Karpas-422 (cell line): ENCODE measurements around the gene MMP23B. TPM values are rescaled to one million over a fixed set of nuclear protein-coding genes. Genes with fewer than 3 reads are reported as not detected.
A peak's percentile ranks its signal among the peaks of the same experiment; 100 is the strongest.

ENCODE experiments used
- DNase-seq: peaks from one replicate; pipeline ENCODE4 v3.0.0-alpha.2; 2015
- H2AFZ ChIP-seq: fragments of 200-600 bp; sonication (generic); 2 replicates; pipeline ENCODE4 v1.6.1; 2014; ENCODE audit warnings: antibody characterized with exemption, low read length, mixed read lengths
- H3K27ac ChIP-seq: fragments of 200-600 bp; sonication (generic); 2 replicates; pipeline ENCODE4 v1.5.1; 2014; ENCODE audit warnings: mild to moderate bottlenecking, low read length, moderate library complexity
- H3K27me3 ChIP-seq: fragments of 200-600 bp; sonication (generic); 2 replicates; pipeline ENCODE4 v1.6.1; 2014; ENCODE audit warnings: low read length, mixed read lengths
- H3K36me3 ChIP-seq: fragments of 200-600 bp; sonication (generic); 2 replicates; pipeline ENCODE4 v1.6.1; 2014; ENCODE audit warnings: low read length, mixed read lengths; ENCODE audit not compliant: insufficient read depth
- H3K4me1 ChIP-seq: fragments of 200-600 bp; sonication (generic); 2 replicates; pipeline ENCODE4 v1.6.1; 2014; ENCODE audit warnings: mild to moderate bottlenecking, low read length, mixed read lengths
- H3K4me2 ChIP-seq: fragments of 200-600 bp; sonication (generic); 2 replicates; pipeline ENCODE4 v1.6.1; 2014; ENCODE audit warnings: low read length, low read depth, mild to moderate bottlenecking; ENCODE audit not compliant: poor library complexity, severe bottlenecking
- H3K4me3 ChIP-seq: fragments of 200-600 bp; sonication (generic); 2 replicates; pipeline ENCODE4 v1.5.1; 2014; ENCODE audit warnings: mild to moderate bottlenecking, antibody characterized with exemption, low read length, mixed read lengths
- H3K79me2 ChIP-seq: fragments of 200-600 bp; sonication (generic); 2 replicates; pipeline ENCODE4 v1.6.1; 2014; ENCODE audit warnings: mild to moderate bottlenecking, low read length, mixed read lengths
- H3K9ac ChIP-seq: fragments of 200-600 bp; sonication (generic); 2 replicates; pipeline ENCODE4 v1.6.0; 2014; ENCODE audit warnings: low read length
- H3K9me2 ChIP-seq: fragments of 200-600 bp; sonication (generic), shearing (Covaris generic); replicated peaks from 2 replicates; pipeline ENCODE4 v1.6.0; 2014; ENCODE audit warnings: mild to moderate bottlenecking, low read length, moderate library complexity; ENCODE audit not compliant: insufficient read depth
- H3K9me3 ChIP-seq: fragments of 300-700, 200-600 bp; sonication (generic); 2 replicates; pipeline ENCODE4 v1.6.1; 2014; ENCODE audit warnings: low read length, mixed read lengths
- H4K20me1 ChIP-seq: fragments of 200-600 bp; sonication (generic); 2 replicates; pipeline ENCODE4 v1.6.1; 2014; ENCODE audit warnings: mild to moderate bottlenecking, antibody characterized with exemption, low read length, low read depth; ENCODE audit not compliant: insufficient read depth
- total RNA-seq: library from RNA; depleted of rRNA; stranded (reverse); fragments of >200 nt; shearing (Covaris generic); gene quantifications from 2 replicates; pipeline ENCODE4 v1.2.3, GENCODE V29; 2014; ENCODE audit warnings: low replicate concordance

The MMP23B gene
- total RNA-seq, 1 experiment from 2014 or later, result 1.3 TPM

DNA sequence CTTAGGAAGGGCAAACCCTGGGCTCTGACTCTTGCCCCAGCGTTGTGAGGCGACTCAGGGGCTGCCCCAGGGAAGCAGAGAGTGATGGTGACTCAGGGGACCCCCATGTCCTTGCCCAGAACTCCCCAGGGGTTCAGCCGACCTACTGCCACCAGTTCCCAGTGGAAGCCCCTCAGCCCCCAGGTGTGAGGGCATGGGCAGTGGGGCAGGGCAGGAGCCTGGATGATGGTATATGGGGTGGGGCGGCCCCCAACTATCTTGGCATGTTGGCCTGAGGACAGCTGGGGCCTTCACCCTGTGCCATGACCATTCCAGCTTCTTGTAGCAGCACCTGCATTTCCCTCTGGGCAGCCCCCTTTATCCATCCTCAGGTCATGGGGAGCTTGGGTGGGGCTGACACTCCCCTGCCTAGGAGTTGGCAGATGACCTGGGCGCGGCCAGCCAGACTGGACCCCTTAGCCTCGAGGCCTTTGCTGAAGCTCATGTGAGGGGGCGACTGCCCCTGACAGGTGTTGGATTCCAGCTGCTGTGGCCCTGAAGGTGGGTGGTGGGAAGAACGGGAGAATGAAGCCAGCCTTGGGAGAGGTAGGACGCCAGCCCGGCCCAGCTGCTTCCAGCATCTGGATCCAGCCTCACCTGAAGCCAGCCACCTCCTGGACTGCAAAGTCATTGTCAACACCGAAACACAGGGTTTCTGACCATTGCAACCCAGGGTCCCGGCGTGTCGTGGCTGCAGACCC, 30.2 kb upstream of the MMP23B start:
- no peak overlapping the region for H3K4me2 ChIP-seq
- no peaks in the 10 kb centered on the region for H3K36me3 ChIP-seq
- H3K27ac ChIP-seq, result no peak overlapping the region
- no peaks in the 10 kb centered on the region for H3K27me3 ChIP-seq
- H3K9me3 ChIP-seq, result no peaks in the 10 kb centered on the region
- H4K20me1 ChIP-seq, result no peaks in the 10 kb centered on the region
- no peaks in the 10 kb centered on the region for H3K9me2 ChIP-seq
- no peaks in the 10 kb centered on the region for H3K79me2 ChIP-seq
- peak; percentile 38 for DNase-seq
- no peak overlapping the region for H2AFZ ChIP-seq
- peaks cover 21% of the 10 kb centered on the region for H3K4me1 ChIP-seq
- no peak overlapping the region for H3K9ac ChIP-seq
- no peak overlapping the region for H3K4me3 ChIP-seq

DNA sequence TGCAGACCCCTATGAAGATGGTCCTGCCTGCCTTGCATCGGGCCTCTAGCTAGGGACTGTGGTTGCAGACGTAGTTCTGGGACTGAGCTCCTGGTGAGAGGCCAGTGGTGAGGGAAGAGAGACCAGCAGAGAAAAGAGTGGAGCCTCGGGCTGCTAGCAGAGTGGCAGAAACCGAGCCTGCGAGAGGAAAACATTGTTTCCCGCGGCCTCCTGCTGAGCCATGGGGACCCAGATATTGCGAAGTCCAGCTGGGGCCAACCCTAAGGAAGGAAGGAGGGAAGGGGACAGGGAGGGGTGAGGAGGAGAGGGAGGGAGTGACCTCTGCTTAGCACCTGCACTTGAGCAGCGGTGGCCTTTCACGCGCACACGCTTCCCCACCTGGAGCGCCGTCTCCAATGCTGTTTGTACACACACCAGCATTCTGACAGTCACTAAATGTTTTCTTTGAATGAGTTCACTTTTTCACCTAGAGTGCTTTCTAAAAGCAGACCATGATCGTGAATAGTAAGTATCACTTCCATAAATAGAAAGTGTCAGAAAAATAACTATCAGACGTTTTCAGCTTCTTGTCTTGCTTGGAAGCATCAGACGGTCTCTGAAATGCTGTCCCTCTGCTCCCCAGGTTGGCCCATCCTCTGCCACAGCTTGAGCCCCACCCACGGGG, 29.5 kb upstream of the MMP23B start:
- Histone ChIP-seq H3K9ac (no peak overlapping the region), H3K4me2 (no peak overlapping the region), H3K4me3 (no peak overlapping the region), H3K27ac (no peak overlapping the region), H3K4me1 (peaks cover 20% of the 10 kb centered on the region), H3K27me3 (no peaks in the 10 kb centered on the region), H3K79me2 (no peaks in the 10 kb centered on the region), H3K9me3 (no peaks in the 10 kb centered on the region), H2AFZ (no peak overlapping the region), H3K36me3 (no peaks in the 10 kb centered on the region), H4K20me1 (no peaks in the 10 kb centered on the region), H3K9me2 (no peaks in the 10 kb centered on the region)
- DNase-seq, result peak; percentile 49

DNA sequence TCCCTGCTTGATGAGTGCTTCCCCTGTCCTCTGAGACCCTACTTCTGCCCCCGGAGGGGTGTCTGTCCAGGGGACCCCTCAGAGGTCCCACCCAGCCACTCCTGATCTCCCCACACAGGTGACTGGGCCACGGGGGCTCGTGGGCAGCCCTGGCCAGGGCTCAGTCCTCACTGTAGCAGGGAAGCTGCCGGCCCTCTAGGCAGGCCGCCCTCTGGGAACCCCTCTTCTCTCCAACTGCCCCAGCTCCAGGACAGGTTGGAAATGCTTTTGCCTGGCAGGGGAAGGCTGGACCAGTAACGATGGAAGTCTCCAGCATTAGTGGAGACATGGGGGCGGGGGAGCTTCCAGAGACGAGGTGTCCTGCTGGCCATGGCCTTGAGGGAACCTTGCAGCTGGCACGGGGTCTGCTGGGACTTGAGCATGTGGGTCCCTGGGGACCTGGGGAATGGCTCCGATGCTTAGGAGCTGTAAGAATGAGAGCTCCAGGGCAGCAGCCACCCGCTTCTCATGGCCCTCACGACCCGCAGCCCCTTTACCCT, 28.9 kb upstream of the MMP23B start:
- no peak overlapping the region for H3K9ac ChIP-seq
- H3K79me2 ChIP-seq, result no peaks in the 10 kb centered on the region
- H3K4me1 ChIP-seq, result peaks cover 15% of the 10 kb centered on the region
- DNase-seq, result peak; percentile 50
- H3K4me2 ChIP-seq, result no peak overlapping the region
- H2AFZ ChIP-seq, result no peak overlapping the region
- H3K27me3 ChIP-seq, result no peaks in the 10 kb centered on the region
- no peak overlapping the region for H3K27ac ChIP-seq
- H4K20me1 ChIP-seq, result no peaks in the 10 kb centered on the region
- no peaks in the 10 kb centered on the region for H3K36me3 ChIP-seq
- no peak overlapping the region for H3K4me3 ChIP-seq
- no peaks in the 10 kb centered on the region for H3K9me3 ChIP-seq
- H3K9me2 ChIP-seq, result no peaks in the 10 kb centered on the region

DNA sequence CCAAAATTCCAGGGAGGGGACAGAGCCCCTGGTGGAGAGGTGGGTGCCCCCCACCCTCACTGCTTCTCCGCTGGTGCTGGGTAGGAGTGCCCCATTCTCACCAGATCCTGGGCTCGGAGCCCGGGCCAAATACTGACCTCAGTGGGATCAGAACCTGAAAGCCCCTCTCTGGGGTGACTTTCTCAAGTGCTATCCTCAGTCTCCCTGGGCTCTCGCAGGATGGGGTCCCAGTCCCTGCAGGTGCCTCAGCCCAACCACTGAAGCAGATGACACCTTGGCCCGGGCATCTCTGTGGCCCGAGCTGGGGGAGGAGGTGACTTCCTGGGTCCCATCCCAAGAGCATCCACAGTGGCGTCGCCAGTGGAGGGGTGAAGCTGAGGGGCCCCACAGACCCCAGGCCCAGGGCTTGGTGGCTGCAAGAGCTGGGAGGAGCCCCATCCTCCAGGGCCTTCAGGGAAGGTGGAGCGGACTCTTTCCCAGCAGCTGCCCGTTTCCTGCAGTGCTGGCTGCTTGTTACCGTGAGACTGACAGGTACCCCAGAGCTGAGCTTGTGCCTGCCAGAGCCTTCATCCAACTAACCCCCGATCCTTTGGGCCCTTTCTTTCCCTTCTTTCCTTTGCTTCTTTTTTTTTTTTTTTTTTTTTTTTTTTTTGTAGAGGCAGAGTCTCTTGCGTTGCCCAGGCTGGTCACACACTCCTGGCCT, 28.2 kb upstream of the MMP23B start:
- Histone ChIP-seq H3K9ac (no peak overlapping the region), H3K4me1 (peaks cover 13% of the 10 kb centered on the region), H3K4me3 (no peak overlapping the region), H3K27ac (no peak overlapping the region), H3K4me2 (no peak overlapping the region), H3K79me2 (no peaks in the 10 kb centered on the region), H3K9me3 (no peaks in the 10 kb centered on the region), H3K27me3 (no peaks in the 10 kb centered on the region), H4K20me1 (no peaks in the 10 kb centered on the region), H3K36me3 (no peaks in the 10 kb centered on the region), H2AFZ (no peak overlapping the region), H3K9me2 (no peaks in the 10 kb centered on the region)
- DNase-seq, result no peak

DNA sequence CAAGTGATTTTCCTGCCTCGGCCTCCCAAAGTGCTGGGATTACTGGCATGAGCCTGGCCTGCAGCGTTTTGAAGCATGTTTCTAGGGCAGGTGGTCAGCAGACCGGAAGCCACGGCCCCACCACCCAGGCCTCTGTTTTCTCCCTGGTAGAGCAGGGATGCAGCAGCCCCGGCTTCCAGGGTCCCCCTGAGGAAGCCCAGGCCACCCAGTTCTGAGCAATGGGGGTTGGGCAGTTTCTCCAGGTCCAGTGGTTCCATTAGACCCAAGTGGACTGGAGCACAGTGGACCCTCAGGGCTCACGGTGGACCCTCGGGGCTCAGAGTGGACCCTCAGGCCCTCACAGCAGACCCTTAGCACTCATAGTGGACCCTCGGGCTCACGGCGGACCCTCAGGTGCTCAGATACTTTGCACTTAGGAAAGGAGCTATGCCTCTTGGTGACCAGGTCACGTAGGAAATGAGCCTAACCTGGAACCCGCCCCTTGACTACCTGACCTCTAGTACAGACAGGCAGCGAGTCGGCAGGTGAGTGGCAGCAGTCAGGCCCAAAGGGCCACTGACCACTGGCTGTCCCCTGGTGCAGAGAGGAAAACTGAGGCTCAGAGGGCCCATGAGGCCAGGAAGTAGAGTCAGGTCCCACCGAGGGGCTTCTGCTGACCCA, 27.5 kb upstream of the MMP23B start:
- H3K9ac ChIP-seq, result no peak overlapping the region
- no peaks in the 10 kb centered on the region for H3K9me3 ChIP-seq
- H3K27ac ChIP-seq, result no peak overlapping the region
- no peaks in the 10 kb centered on the region for H3K79me2 ChIP-seq
- DNase-seq, result no peak
- no peaks in the 10 kb centered on the region for H4K20me1 ChIP-seq
- no peaks in the 10 kb centered on the region for H3K9me2 ChIP-seq
- H3K36me3 ChIP-seq, result no peaks in the 10 kb centered on the region
- H3K4me2 ChIP-seq, result no peak overlapping the region
- no peaks in the 10 kb centered on the region for H3K27me3 ChIP-seq
- peaks cover 13% of the 10 kb centered on the region for H3K4me1 ChIP-seq
- no peak overlapping the region for H3K4me3 ChIP-seq
- H2AFZ ChIP-seq, result no peak overlapping the region

DNA sequence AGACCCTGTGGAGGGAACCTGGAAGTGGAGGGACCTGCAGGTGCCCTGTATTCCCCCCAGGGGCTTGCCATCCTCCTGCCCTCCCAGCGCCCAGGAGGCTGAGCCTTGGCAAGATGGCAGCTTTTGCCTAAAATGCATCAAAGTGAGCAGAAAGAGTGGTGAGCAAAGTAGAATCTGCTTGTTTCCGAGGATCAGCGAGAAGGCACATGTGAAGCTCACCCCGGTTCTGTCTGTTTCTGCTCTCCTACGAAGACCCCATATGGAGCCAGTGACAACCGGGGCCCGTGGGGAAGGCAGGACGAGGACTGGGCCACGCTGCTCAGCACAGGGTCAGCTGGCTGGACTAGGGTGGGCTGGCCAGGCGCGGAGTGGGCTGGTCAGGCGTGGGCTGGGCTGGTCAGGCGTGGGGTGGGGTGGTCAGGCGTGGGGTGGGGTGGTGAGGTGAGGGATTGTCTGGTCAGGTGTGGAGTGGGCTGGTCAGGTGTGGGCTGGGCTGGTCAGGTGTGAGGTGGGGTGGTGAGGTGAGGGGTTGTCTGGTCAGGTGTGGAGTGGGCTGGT, 26.9 kb upstream of the MMP23B start:
- Histone ChIP-seq H3K9ac (no peak overlapping the region), H3K27ac (no peak overlapping the region), H3K9me2 (no peaks in the 10 kb centered on the region), H4K20me1 (no peaks in the 10 kb centered on the region), H2AFZ (no peak overlapping the region), H3K4me2 (no peak overlapping the region), H3K4me3 (no peak overlapping the region), H3K4me1 (peaks cover 13% of the 10 kb centered on the region), H3K79me2 (no peaks in the 10 kb centered on the region), H3K36me3 (no peaks in the 10 kb centered on the region), H3K9me3 (no peaks in the 10 kb centered on the region), H3K27me3 (no peaks in the 10 kb centered on the region)
- peak; percentile 56 for DNase-seq

DNA sequence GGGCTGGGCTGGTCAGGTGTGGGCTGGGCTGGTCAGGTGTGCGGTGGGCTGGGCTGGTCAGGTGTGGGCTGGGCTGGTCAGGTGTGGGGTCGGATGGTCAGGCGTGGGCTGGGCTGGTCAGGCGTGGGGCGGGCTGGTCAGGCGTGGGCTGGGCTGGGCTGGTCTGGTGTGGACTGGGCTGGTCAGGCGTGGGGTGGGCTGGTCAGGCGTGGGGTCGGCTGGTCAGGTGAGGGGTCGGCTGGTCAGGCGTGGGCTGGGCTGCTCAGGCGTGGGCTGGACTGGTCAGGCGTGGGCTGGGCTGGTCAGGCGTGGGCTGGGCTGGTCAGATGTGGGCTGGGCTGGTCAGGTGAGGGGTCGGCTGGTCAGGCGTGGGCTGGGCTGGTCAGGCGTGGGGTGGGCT, 26.2 kb upstream of the MMP23B start:
- Histone ChIP-seq H3K79me2 (no peaks in the 10 kb centered on the region), H3K9me2 (no peaks in the 10 kb centered on the region), H3K27ac (no peak overlapping the region), H3K9me3 (no peaks in the 10 kb centered on the region), H3K4me2 (no peak overlapping the region), H3K27me3 (no peaks in the 10 kb centered on the region), H2AFZ (no peak overlapping the region), H3K36me3 (no peaks in the 10 kb centered on the region), H3K4me1 (peaks cover 13% of the 10 kb centered on the region), H3K9ac (no peak overlapping the region), H4K20me1 (no peaks in the 10 kb centered on the region), H3K4me3 (no peak overlapping the region)
- DNase-seq, result no peak
